Astrocyte (in vitro differentiated cells and primary cell): ENCODE results near the gene DHX16.

ENCODE experiments used
- CTCF ChIP-seq: IDR thresholded peaks from 2 replicates; pipeline ENCODE4 v1.5.1; 2011; ENCODE audit warnings: low read depth, mild to moderate bottlenecking, inconsistent platforms, low read length, moderate library complexity; ENCODE audit not compliant: insufficient read depth
- EZH2 ChIP-seq: IDR thresholded peaks from 2 replicates; pipeline ENCODE4 v1.6.1; 2012; ENCODE audit warnings: mild to moderate bottlenecking, low read length, inconsistent platforms; ENCODE audit not compliant: insufficient read depth

GRCh38 chr6:30721198-30722024, 48.6 kb upstream of the DHX16 start:
- TF ChIP-seq EZH2 (no peak), CTCF (no peak)
